ENCODE measurements around the gene FMNL3.

FMNL3 gene

GRCh38 chr12:49598527-49598926, 108.7 kb downstream of the FMNL3 start:
- TF ChIP-seq TAF1 (IDR thresholded peaks at IDR 0.05; ENCODE audit: borderline replicate concordance, low read depth, low read length) (no peak), POLR2A (IDR thresholded peaks at IDR 0.05; ENCODE audit: low read depth, low read length) (no peak), POLR2AphosphoS5 (IDR thresholded peaks at IDR 0.05; ENCODE audit: low read depth, low read length) (no peak)
- DNase-seq (ENCODE audit: insufficient read length) (no peak), FAIRE-seq (no peak)

- TF ChIP-seq TAF1 (IDR thresholded peaks at IDR 0.05; ENCODE audit: borderline replicate concordance, low read depth, low read length): no peak
- no peak for TF ChIP-seq POLR2AphosphoS5 (IDR thresholded peaks at IDR 0.05; ENCODE audit: low read depth, low read length)
- TF ChIP-seq POLR2A (IDR thresholded peaks at IDR 0.05; ENCODE audit: low read depth, low read length): no peak
- FAIRE-seq (no peak), DNase-seq (ENCODE audit: insufficient read length) (no peak)
Observed at GRCh38 chr12:49588721-49589516, 118.3 kb downstream of the FMNL3 start.

- no peak for FAIRE-seq
- TF ChIP-seq TAF1 (IDR thresholded peaks at IDR 0.05; ENCODE audit: borderline replicate concordance, low read depth, low read length): no peak
- TF ChIP-seq POLR2A (IDR thresholded peaks at IDR 0.05; ENCODE audit: low read depth, low read length): no peak
- TF ChIP-seq POLR2AphosphoS5 (IDR thresholded peaks at IDR 0.05; ENCODE audit: low read depth, low read length): no peak
- DNase-seq (ENCODE audit: insufficient read length): no peak
Observed at GRCh38 chr12:49588281-49588680, 118.9 kb downstream of the FMNL3 start.

GRCh38 chr12:49587174-49587908, 119.9 kb downstream of the FMNL3 start:
- DNase-seq (ENCODE audit: insufficient read length): no peak
- no peak for TF ChIP-seq POLR2AphosphoS5 (IDR thresholded peaks at IDR 0.05; ENCODE audit: low read depth, low read length)
- TF ChIP-seq TAF1 (IDR thresholded peaks at IDR 0.05; ENCODE audit: borderline replicate concordance, low read depth, low read length): no peak
- TF ChIP-seq POLR2A (IDR thresholded peaks at IDR 0.05; ENCODE audit: low read depth, low read length): no peak
- FAIRE-seq: no peak

Measured in GM12892 (cell line).